Testis (tissue), 2 donors: Measurements from ENCODE around the gene NOL6.

Source experiments
- POLR2A ChIP-seq: fragments of 450-650 bp; IDR thresholded peaks from one replicate; pipeline ENCODE4 v1.6.1; 2017; ENCODE audit warnings: antibody characterized with exemption, mild to moderate bottlenecking, moderate library complexity
- TF ChIP-seq, protein P1 (sequence below), 3 experiments: fragments of 450-650 bp in 2 of 3; fragments of 200-600 bp in 1 of 3; sonication (generic) in 1 of 3; IDR thresholded peaks; one replicate each; pipeline ENCODE4 v1.5.1; 2016 to 2019; ENCODE audit warnings: antibody characterized with exemption in 3 of 3, mild to moderate bottlenecking in 2 of 3, moderate library complexity in 1 of 3

DNA sequence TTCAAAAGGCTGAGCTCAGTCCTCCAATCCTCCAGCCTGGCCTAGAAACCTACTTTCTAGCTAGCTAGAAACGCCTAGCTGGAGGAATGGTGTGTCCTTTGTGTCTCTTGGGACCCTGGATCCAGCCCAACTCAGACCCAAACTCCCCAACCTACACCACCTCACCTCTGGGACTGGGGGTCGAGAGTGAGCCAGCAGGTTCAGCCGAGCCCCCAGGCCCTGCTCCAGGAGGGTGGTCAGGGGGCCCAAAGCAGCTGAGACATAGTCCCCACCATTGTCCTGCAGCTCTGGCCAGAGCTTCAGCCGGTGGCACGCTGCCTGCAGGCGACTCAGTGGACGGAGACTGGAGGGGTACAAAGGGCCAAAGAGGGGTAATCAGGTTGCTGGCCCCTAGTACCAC lies 6.2 kb downstream of the NOL6 start:
- TF ChIP-seq, protein P1, sequence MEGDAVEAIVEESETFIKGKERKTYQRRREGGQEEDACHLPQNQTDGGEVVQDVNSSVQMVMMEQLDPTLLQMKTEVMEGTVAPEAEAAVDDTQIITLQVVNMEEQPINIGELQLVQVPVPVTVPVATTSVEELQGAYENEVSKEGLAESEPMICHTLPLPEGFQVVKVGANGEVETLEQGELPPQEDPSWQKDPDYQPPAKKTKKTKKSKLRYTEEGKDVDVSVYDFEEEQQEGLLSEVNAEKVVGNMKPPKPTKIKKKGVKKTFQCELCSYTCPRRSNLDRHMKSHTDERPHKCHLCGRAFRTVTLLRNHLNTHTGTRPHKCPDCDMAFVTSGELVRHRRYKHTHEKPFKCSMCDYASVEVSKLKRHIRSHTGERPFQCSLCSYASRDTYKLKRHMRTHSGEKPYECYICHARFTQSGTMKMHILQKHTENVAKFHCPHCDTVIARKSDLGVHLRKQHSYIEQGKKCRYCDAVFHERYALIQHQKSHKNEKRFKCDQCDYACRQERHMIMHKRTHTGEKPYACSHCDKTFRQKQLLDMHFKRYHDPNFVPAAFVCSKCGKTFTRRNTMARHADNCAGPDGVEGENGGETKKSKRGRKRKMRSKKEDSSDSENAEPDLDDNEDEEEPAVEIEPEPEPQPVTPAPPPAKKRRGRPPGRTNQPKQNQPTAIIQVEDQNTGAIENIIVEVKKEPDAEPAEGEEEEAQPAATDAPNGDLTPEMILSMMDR (IDR thresholded peaks at IDR 0.05): no peak
- TF ChIP-seq POLR2A: no peak
